Neural crest cell (in vitro differentiated cells): Measurements from ENCODE around the gene PCGF1. TPM values are rescaled to one million over a fixed set of nuclear protein-coding genes. Genes with fewer than 3 reads are reported as not detected.
A peak's percentile ranks its signal among the peaks of the same experiment; 100 is the strongest.

Source experiments
- DNase-seq: peaks from one replicate; pipeline ENCODE4 v3.0.0; 2021; ENCODE audit warnings: low read depth, mixed read lengths, low spot score
- H3K27ac Mint-ChIP-seq: one replicate; pipeline ENCODE4 v1.8.0; 2021; ENCODE audit warnings: mild to moderate bottlenecking, mixed read lengths; ENCODE audit not compliant: unreplicated experiment
- H3K27me3 Mint-ChIP-seq: 2 replicates; pipeline ENCODE4 v1.8.0; 2021; ENCODE audit warnings: low read depth, mild to moderate bottlenecking, mixed read lengths
- H3K36me3 Mint-ChIP-seq: 2 replicates; pipeline ENCODE4 v1.8.0; 2021; ENCODE audit warnings: low read depth, mild to moderate bottlenecking, mixed read lengths
- H3K4me1 Mint-ChIP-seq: 2 replicates; pipeline ENCODE4 v1.8.0; 2021; ENCODE audit warnings: mixed read lengths
- H3K4me3 Mint-ChIP-seq: one replicate; pipeline ENCODE4 v1.8.0; 2021; ENCODE audit warnings: mild to moderate bottlenecking, mixed read lengths
- H3K9me3 Mint-ChIP-seq: 2 replicates; pipeline ENCODE4 v1.8.0; 2021; ENCODE audit warnings: mixed read lengths
- total RNA-seq: library from RNA; stranded (reverse); gene quantifications from 2 replicates; pipeline ENCODE4 v1.2.1, GENCODE V29; 2021
- TF ChIP-seq, protein P1 (sequence below): fragments of 200-600 bp; sonication (generic); conservative IDR thresholded peaks from 2 replicates; pipeline ENCODE4 v1.5.0; 2021; ENCODE audit warnings: antibody characterized with exemption, mild to moderate bottlenecking

Gene PCGF1
- total RNA-seq, 1 donor from 2014 or later = 30.0 TPM

DNA sequence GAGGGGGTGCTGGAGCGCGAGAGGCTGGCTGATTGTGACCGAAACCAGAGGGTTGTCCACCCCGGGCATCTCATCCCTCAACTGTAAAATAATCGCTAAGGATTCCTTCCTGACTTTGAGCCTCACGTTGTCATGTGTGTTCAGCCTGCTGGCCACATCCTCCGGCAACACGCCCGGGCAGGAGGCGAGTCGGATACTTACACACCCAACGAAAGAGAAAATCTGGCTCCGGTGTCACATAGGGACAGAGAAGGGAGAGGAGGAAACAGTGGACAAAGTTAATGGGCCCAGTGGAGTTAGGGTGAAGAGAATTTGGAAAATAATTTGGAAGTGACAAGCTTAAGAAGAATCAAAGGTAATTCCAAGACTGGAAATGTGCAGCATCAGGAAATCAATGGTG lies 9.2 kb upstream of the PCGF1 start:
- no peak overlapping the region for H3K4me3 Mint-ChIP-seq
- no peak for DNase-seq
- TF ChIP-seq, protein P1, sequence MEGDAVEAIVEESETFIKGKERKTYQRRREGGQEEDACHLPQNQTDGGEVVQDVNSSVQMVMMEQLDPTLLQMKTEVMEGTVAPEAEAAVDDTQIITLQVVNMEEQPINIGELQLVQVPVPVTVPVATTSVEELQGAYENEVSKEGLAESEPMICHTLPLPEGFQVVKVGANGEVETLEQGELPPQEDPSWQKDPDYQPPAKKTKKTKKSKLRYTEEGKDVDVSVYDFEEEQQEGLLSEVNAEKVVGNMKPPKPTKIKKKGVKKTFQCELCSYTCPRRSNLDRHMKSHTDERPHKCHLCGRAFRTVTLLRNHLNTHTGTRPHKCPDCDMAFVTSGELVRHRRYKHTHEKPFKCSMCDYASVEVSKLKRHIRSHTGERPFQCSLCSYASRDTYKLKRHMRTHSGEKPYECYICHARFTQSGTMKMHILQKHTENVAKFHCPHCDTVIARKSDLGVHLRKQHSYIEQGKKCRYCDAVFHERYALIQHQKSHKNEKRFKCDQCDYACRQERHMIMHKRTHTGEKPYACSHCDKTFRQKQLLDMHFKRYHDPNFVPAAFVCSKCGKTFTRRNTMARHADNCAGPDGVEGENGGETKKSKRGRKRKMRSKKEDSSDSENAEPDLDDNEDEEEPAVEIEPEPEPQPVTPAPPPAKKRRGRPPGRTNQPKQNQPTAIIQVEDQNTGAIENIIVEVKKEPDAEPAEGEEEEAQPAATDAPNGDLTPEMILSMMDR = no peak
- no peak overlapping the region for H3K27ac Mint-ChIP-seq
- peaks cover 3% of the 10 kb centered on the region for H3K4me1 Mint-ChIP-seq
- peaks cover 94% of the 10 kb centered on the region for H3K27me3 Mint-ChIP-seq
- H3K9me3 Mint-ChIP-seq = no peaks in the 10 kb centered on the region
- H3K36me3 Mint-ChIP-seq = peaks cover 6% of the 10 kb centered on the region

DNA sequence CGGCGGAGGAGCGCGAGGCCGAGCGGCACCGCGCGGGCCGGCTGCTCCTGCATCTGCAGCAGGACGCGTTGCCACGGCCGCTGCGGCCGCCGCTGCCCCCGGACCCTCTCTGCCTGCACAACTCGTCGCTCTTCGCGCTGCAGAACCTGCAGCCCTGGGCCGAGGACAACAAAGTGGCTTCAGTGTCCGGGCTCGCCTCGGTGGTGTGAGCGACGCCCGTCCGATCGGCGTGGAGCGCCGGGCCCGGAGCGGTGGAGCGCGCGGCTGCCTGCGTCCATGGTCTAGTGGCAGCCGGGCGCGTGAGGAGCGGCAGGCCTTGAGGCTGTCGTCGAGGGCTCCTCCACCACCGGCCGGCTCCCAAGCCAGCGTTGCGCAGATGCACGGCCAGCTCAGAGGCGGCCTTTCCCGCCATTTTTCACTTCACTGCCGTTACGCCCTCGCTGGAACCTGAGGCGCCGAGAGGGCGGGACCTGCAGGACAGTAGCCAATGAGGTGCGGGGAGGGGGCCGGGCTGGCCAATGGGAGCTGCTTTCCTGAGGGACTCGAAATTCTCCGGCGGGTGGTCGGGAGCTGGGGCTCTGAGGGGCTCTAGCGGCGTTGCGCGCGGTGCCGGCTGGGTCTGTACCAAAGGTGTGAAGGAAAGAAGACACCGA lies 8.6 kb upstream of the PCGF1 start:
- no peak for DNase-seq
- no peaks in the 10 kb centered on the region for H3K9me3 Mint-ChIP-seq
- no peak overlapping the region for H3K27ac Mint-ChIP-seq
- peaks cover 6% of the 10 kb centered on the region for H3K36me3 Mint-ChIP-seq
- H3K27me3 Mint-ChIP-seq = peaks cover 95% of the 10 kb centered on the region
- TF ChIP-seq, protein P1 = no peak
- H3K4me3 Mint-ChIP-seq = no peak overlapping the region
- peaks cover 3% of the 10 kb centered on the region for H3K4me1 Mint-ChIP-seq

DNA sequence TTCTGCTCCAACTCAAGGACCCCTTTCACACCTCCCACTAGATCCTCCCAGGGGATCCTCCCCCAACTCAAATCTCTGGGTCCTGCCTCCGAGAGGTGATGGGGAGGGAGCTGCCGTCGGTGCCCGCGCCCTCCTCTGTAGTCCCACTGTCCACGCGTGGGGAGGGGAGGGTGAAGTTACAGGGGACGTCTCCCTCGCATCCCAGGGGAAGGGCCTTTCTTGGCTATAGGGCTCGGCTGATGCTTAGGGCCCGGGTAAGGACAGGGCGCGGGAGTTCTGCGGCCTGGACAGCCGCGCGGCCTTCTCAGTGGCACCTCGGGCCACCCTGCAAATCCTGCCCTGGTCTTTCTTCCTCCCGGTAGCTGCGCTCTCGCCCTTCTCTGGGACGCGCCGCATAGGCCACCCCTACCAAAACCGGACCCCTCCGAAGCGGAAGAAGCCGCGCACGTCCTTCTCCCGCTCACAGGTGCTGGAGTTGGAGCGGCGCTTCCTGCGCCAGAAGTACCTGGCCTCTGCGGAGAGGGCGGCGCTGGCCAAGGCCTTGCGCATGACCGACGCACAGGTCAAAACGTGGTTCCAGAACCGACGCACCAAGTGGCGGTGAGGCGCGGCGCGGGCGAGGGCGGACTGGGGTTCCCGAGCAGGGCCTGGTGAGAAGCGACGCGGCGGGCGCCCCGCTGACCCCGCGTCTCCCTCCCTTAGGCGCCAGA lies 7.9 kb upstream of the PCGF1 start:
- H3K36me3 Mint-ChIP-seq = peaks cover 6% of the 10 kb centered on the region
- TF ChIP-seq, protein P1 = no peak

DNA sequence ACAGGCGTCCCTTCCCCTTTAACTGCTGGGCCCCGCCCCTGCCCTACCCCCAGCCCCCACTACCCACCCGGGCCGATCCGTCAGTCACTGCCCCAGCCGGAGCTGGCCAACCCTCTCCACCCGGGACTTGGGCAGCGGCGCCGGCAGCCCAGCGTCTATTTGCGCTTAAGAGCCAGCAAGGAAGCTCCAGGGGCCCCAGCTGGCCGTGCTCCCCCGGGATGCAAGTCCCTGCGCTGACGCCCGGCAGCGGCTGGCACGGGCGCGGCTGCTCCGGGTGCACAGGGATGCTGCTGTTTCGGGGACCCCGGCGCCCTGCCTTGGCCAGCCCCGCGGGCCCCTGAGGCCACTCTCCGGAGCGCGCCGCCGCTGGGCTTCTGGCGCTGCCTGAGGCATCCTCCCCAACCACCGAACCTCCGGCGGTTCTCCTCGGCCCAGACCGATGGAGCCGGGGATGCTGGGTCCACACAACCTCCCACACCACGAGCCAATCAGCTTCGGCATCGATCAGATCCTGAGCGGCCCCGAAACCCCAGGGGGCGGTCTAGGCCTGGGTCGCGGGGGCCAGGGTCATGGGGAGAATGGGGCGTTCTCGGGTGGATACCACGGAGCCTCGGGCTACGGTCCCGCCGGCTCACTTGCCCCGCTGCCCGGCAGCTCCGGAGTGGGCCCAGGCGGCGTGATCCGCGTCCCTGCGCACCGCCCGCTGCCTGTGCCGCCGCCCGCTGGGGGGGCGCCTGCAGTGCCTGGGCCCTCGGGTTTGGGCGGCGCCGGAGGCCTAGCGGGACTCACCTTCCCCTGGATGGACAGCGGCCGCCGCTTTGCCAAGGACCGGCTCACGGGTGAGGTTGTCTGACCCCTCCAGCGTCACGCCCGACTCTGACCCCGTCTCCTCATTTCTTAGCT lies 7.1 kb upstream of the PCGF1 start, which contains the start of gene TLX2:
Gene TLX2 (plus strand): TSS at position 83 of the 903 bp plus-strand sequence. CDS start 357 bp downstream, at position 440.
- DNase-seq = no peak
- no peaks in the 10 kb centered on the region for H3K9me3 Mint-ChIP-seq
- TF ChIP-seq, protein P1 = no peak
- H3K27ac Mint-ChIP-seq = no peak within 1 kb of the TSS
- peaks cover 3% of the 10 kb centered on the region for H3K4me1 Mint-ChIP-seq
- H3K27me3 Mint-ChIP-seq = peaks cover 95% of the 10 kb centered on the region
- H3K4me3 Mint-ChIP-seq = peak within 1 kb of the TSS; percentile 27
- peaks cover 6% of the 10 kb centered on the region for H3K36me3 Mint-ChIP-seq

More for the DNA sequence above, 7.9 kb upstream of the PCGF1 start:
- H3K27ac Mint-ChIP-seq = no peak overlapping the region
- no peak for DNase-seq
- peaks cover 95% of the 10 kb centered on the region for H3K27me3 Mint-ChIP-seq
- H3K4me1 Mint-ChIP-seq = peaks cover 3% of the 10 kb centered on the region
- no peaks in the 10 kb centered on the region for H3K9me3 Mint-ChIP-seq
- H3K4me3 Mint-ChIP-seq = no peak overlapping the region

- DNase-seq = no peak
- peaks cover 95% of the 10 kb centered on the region for H3K27me3 Mint-ChIP-seq
These were observed 6.3 kb upstream of the PCGF1 start for GRCh38 chr2:74513605-74514367.

More at GRCh38 chr2:74513605-74514367, 6.3 kb upstream of the PCGF1 start:
- Mint-ChIP-seq H3K9me3 (no peaks in the 10 kb centered on the region), H3K4me1 (peaks cover 4% of the 10 kb centered on the region), H3K36me3 (peaks cover 6% of the 10 kb centered on the region), H3K4me3 (peak overlapping the region; percentile 27), H3K27ac (no peak overlapping the region)
- TF ChIP-seq, protein P1 = no peak
